Omental fat pad (tissue), 4 donors: ENCODE results near the gene ZNF28. TPM values are rescaled to one million over a fixed set of nuclear protein-coding genes. Genes with fewer than 3 reads are reported as not detected.
"Not testable (repeated sequence)": the region's sequence is repeated elsewhere in the genome, so short reads cannot be mapped to it uniquely, and the experiment has no call there.

Source experiments
- ATAC-seq: fragments of 150-250 bp; one replicate; pipeline ENCODE4 v1.9.1; 2016; ENCODE audit warnings: mild to moderate bottlenecking, moderate library complexity; ENCODE audit not compliant: low FRiP score
- DNase-seq: peaks from one replicate; pipeline ENCODE4 v3.0.0-alpha.2; 2019; ENCODE audit warnings: low spot score
- total RNA-seq, 4 donors: library from RNA; depleted of rRNA; stranded (reverse); fragments of >200 nt; gene quantifications; one replicate each; pipeline ENCODE4 v1.1.0, GENCODE V29; 2016
- TF ChIP-seq, protein P1 (sequence below), 3 donors: fragments of 450-650 bp; IDR thresholded peaks; one replicate each; pipeline ENCODE4 v1.5.1; 2016 to 2017; ENCODE audit warnings: antibody characterized with exemption in 3 of 3, mild to moderate bottlenecking in 3 of 3, moderate library complexity in 2 of 3

Gene ZNF28
- total RNA-seq, 4 donors from 2014 or later: 8.6 to 13.1 (median 10.8) TPM

DNA sequence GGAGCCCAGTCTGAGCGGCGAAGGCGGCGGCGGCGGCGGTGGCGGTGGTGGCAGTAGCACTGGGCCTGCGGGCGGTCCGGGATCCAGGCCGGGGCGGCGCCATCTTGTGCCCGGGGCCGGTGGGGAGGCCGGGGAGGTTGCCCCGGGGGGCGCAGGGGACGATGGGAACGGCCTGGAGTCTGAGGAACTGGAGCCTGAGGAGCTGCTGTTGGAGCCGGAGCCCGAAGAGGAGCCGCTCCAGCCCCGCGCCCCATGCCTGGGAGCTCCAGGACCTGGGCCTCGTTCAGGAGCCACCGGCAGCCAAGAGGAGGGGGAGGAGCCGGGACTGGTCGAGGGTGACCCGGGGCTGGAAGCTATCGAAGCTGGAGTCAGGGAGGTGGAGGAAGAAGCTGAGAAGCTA lies 11.6 kb downstream of the ZNF28 start:
- DNase-seq: no peak
- TF ChIP-seq, protein P1, sequence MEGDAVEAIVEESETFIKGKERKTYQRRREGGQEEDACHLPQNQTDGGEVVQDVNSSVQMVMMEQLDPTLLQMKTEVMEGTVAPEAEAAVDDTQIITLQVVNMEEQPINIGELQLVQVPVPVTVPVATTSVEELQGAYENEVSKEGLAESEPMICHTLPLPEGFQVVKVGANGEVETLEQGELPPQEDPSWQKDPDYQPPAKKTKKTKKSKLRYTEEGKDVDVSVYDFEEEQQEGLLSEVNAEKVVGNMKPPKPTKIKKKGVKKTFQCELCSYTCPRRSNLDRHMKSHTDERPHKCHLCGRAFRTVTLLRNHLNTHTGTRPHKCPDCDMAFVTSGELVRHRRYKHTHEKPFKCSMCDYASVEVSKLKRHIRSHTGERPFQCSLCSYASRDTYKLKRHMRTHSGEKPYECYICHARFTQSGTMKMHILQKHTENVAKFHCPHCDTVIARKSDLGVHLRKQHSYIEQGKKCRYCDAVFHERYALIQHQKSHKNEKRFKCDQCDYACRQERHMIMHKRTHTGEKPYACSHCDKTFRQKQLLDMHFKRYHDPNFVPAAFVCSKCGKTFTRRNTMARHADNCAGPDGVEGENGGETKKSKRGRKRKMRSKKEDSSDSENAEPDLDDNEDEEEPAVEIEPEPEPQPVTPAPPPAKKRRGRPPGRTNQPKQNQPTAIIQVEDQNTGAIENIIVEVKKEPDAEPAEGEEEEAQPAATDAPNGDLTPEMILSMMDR (IDR thresholded peaks at IDR 0.05): no peak
- ATAC-seq: no peak

DNA sequence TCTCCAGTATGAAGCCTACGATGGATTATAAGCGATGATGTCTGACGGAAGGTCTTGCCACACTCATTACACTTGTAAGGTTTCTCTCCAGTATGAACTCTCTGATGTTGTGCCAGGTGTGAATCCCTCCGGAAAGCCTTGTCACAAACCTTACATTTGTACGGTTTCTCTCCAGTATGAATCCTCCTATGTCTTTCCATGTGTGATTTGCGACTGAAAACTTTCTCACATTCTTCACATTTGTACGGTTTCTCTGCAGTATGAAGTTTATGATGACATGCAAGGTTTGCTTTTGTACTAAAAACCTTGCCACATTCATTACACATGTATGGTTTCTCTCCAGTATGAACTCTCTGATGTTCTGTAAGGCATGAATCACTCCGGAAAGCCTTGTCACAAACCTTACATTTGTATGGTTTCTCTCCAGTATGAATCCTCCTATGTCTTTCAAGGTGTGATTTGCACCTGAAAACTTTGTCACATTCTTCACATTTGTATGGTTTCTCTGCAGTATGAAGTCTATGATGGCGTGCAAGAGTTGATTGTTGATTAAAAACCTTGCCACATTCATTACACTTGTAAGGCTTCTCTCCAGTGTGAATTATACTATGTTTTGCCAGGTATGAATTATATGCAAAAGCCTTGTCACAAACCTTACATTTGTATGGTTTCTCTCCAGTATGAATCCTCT lies 21.3 kb downstream of the ZNF28 start:
- DNase-seq: not testable (repeated sequence)

DNA sequence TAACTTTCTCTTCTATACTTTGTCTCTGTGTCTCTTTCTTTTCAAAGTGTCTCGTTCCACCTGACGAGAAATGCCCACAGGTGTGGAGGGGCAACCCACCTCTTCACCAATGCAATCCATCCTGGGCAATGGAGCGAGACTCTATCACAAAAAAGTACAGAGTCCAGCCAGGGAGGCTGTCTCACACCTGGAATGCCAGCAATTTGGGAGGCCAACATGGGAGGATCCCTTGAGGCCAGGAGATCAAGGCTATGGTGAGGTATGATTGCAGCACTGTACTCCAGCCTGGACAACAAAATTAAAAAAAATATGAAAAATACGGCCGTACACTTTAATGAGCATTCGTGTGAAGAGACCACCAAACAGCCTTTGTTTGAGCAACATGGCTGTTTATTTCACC lies 32.0 kb downstream of the ZNF28 start:
- TF ChIP-seq, protein P1 (IDR thresholded peaks at IDR 0.05): no peak
- ATAC-seq: no peak
- DNase-seq: no peak

More for the DNA sequence above, 21.3 kb downstream of the ZNF28 start:
- not testable (repeated sequence) for ATAC-seq

DNA sequence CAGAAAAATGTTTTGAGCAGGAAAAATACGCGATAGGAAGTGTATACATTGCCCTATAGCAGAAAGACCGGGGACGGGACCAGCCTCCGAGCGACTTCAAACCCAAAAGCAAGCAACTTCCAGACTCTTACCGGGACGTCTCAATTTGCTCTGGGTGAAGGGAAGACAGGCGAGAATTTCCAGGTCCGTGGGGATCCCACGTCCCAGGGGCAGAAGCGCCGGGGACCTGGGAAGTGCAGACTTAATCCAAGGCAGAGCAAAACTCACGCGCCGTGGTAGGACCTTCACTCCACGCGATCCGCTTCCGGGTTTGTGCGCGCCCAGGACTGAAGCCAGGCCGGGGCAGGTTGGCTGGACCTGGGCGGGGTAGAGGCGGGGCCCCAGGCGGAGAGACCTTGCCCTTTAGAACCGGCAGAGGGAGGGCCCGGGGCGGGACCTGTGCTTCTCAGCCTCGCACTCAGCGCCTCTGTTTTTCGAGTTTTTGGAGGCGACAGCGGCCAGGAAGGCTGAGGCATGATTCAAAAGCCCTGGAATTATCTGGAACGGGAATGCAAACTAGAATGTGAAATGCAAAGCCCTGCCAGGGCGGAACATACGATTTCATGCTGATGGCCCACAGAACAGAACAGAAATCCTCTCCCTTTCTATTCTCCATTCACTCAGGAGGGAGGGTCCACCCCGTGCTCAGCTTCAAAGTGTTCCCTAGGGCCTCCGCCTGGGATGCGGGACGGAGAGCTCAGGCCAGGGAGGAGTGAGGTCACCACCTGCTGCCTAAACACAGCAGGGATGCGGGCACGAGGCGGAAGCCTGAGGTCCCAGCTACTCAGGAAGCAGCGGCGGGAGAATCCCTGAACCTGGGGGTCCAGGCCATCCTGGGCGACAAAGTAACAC lies 34.7 kb downstream of the ZNF28 start, which contains the start of gene ZNF600:
Gene ZNF600 (minus strand): TSS at position 328 of the 891 bp plus-strand sequence. CDS start 7,903 bp downstream, outside the sequence.
- DNase-seq (peak; percentile 76), ATAC-seq (peak; percentile 99)

DNA sequence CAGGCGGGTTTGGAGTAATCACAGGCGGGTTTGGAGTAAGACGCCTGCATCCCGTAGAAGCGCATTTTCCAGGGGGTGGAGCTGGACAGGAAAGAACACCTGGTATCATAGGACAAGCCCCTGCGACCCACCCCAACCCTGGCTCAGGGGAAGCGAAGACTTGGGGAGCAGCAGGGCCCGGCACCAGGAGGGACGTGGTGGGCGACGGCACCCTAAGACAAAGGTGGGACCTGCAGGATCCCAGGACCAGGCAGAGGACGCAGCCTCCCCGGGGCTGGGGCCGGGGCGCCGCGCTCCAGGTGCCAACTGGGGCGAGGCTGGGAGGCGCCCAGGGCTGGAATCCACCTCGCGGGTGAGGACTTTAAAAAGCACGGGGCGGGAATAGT lies 35.4 kb downstream of the ZNF28 start:
- DNase-seq: no peak
- TF ChIP-seq, protein P1 (IDR thresholded peaks at IDR 0.05): no peak
- ATAC-seq: peak; percentile 29

DNA sequence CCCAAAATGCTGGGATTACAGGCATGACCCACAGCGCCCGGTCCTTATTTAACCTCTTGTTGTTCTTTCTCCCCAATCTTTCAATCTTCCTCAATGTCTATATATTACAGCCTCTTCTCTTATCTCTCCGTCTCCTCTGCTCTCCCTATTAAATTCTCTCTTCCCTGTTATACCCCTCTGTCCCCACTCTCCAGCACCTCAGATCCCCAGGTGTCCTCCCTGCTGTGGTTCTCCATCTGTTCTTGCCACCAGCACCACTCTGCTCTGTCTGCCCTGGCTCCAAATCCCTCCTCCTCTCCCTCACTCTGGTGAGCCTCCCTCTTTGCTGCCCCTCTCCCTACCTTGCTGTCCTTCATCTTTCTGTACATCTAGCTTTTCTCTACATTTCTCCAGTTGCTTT lies 35.9 kb downstream of the ZNF28 start:
- TF ChIP-seq, protein P1 (IDR thresholded peaks at IDR 0.05): no peak
- DNase-seq: no peak
- no peak for ATAC-seq

DNA sequence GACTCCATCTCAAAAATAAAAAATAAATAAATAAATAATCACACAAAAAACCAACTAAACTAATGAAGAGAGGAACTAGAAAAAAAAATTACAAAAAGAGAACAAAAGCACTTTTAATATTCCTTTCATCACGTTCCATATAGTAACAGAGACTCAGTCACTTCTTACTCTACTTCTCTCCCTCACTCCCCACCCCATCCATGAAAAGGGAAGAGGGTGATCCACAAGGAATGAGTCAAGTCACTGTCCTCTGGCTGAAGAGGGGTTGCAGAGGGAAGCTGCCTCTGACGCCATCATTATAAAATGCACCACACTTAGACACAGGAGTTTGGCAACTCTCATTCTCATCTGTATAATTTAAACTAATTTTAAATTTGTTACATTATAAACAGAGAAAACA lies 38.6 kb downstream of the ZNF28 start:
- not testable (repeated sequence) for DNase-seq, ATAC-seq

DNA sequence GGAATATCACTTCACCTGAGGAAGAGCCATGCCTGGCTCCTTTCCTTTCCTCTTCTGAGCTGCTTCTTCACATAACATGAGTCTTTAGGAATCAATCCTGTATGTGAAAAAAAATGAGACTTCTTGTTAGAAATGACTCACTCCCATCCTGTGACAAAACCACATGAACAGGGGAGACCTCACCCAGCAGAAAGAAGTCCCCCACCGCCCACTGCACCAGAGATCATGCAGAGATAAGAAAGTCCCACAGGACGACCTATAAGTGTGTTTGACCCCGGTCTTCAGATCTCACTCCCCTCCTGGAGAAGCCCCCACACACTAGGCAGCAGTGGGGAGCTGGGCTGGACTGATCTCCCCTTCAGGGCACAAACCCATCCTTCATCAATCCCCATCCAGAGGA lies 42.6 kb downstream of the ZNF28 start:
- ATAC-seq (no peak), DNase-seq (no peak)
- TF ChIP-seq, protein P1 (IDR thresholded peaks at IDR 0.05): no peak

DNA sequence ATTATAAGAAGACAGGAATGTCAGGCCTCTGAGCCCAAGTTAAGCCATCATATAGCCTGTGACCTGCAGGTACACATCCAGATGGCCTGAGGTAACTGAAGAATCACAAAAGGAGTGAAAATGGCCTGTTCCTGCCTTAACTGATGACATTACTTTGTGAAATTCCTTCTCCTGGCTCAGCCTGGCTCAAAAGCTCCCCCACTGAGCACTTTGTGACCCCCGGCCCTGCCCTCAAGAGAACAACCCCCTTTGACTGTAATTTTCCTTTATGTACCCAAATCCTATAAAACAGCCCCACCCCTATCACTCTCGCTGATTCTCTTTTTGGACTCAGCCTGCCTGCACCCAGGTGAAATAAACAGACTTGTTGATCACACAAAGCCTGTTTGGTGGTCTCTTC lies 65.0 kb downstream of the ZNF28 start:
- not testable (repeated sequence) for ATAC-seq, DNase-seq
